Activated CD4-positive, alpha-beta T cell treated with anti-CD3 and anti-CD28 coated beads, Interleukin-2, amount 50 U/mL, for 24 hours (primary cell): ENCODE measurements around the gene RESP18.
A peak's percentile ranks its signal among the peaks of the same experiment; 100 is the strongest.
"Not testable (repeated sequence)": the region's sequence is repeated elsewhere in the genome, so short reads cannot be mapped to it uniquely, and the experiment has no call there.

Experiments
- DNase-seq, 2 donors: peaks; one replicate each; pipeline ENCODE4 v3.0.0-alpha.2; 2020; ENCODE audit warnings: low read depth in 1 of 2, low spot score in 1 of 2

RESP18 gene

DNA sequence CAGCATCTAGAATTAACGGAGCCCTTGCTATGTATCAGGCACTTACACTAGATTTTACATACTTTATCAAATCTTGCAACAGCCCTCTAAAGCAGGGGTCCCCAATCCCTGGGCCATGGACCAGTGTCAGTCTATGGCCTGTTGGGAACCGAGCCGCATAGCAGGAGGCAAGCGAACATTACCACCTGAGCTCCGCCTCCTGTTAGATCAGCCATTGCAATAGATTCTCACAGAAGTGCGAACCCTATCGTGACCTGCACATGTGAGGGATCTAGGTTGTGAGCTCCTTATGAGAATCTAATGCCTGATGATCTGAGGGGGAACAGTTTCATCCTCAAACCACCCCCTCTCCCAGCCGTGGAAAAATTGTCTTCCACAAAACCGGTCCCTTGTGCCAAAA, 39.9 kb downstream of the RESP18 start:
- DNase-seq, result no peak

GRCh38 chr2:219291910-219292490, 40.5 kb downstream of the RESP18 start:
- no peak for DNase-seq

GRCh38 chr2:219291394-219291793, 41.1 kb downstream of the RESP18 start:
- DNase-seq, result no peak

GRCh38 chr2:219290381-219291171, 42.0 kb downstream of the RESP18 start:
- DNase-seq, result no peak

DNA sequence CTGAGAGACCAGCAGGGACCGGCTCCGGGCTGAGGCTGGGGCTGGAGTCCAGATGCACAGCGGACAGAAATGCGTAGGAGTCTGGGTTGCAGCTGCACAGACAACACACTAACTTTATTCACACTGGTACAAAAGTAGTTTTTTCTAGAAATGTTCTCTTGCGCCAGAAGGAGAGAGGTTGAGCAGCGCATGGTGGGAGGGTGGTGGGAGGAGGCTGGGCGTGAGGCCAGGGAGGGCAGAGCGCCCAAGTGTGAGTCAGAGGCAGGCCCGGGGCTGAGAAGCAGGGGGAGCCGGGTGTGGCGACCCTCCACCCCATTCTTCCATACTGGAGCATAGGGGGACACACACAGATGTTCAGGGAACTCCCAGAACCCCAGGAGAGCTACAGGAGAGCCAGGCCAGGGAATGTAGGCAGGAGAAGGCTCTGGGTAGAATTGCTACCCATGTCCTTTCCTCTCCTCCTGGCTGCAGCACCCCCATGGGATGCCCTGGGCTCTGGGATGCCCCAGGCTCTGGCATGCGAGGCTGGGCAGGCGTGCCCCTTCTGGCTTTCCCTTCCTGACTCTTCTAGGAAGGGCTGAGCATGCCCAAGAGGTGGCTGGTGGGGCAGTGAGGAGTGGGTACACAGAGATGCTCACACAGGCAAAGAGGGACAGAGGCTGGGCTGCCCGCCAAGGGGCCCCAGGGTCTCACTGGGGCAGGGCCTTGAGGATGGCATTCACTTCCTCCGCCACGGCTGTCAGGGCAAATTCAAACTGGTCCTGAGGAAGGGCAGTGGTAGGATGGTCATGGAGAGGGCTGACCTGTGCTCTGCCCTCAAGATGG, 42.8 kb downstream of the RESP18 start:
- DNase-seq, result no peak

GRCh38 chr2:219289195-219289536, 43.4 kb downstream of the RESP18 start:
- DNase-seq, result no peak

- no peak for DNase-seq
These were observed 44.8 kb downstream of the RESP18 start for GRCh38 chr2:219287580-219288265.

GRCh38 chr2:219287116-219287440, 45.5 kb downstream of the RESP18 start:
- not testable (repeated sequence) for DNase-seq

DNA sequence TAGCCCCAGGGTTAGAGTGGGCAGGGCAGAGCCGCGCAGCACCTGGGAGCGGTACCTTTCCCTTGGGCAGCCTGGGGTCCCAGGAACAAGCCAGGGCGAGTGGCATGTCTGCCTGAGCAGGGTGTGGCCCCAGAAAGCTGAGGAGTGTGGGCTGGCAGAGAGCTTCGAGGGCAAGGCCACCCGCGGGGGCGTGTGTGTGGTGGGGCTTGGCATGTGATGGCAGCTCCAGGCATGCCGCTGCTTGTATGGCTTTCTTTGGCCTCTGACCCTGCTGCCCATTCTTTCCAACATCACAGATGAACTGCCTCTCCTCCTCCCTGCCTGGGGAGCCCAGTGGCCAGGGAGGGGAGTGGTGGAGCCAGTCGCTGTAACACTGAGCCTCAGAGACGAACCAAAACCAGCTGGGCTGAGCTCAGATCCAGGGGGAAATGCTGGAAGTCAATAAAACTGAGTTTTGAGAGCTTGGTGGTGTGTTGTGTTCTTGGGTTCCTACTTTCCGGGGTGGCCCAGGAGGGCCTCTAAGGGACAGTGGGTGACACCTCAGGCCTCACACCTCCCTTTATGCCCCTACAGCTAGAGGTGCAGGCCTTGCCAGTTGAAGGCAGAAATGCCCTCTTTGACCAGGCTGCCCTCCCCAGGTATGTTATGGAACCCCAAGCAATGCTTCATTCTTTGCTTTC, 46.0 kb downstream of the RESP18 start:
- DNase-seq, result no peak

DNA sequence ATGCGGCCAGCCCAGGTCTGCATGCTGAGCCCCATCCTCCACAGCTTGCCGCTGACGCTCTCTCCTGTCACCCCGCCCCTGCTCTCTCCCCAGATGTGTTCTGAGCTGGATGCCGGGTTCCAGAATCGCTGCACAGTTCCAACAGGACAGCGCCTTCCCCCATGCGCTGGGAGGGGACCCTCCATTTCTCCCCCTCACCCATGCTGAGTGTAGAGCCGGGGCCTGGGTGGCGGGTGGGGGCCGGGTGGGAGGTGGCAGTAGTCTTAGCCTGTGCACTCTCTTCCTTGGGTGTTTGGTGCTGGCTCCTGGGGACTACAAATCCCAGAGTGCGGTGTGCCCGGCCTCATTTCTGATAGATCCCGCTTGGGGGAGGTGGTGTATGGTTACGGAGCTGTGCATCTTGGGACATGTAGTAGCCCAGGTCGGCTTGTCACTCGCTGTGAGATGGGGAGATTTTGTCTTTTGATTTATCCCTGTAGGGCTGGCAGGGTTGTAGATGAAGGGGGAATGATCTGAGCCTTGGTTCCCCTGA, 46.6 kb downstream of the RESP18 start:
- no peak for DNase-seq

DNA sequence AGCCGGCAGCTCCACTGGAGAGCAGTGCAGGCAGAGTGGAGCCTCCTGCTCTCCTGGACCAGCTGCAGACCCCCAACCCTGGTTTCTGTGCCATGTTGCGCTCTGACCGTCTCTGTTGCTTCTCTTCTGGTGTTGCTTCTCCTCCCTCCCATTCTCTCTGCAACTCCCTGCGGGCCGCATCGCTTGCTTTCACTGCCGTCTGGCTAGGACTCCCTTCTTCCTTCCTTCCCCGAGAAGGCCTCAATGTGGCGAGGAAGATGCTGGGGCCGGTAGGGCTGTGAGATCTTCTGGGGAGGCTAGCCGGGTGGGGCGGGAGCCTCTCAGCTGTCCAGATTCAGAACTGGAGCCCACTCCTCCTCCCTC, 47.2 kb downstream of the RESP18 start:
- DNase-seq, result no peak

- DNase-seq, result no peak
These were observed 47.8 kb downstream of the RESP18 start for GRCh38 chr2:219284501-219285372.

- no peak for DNase-seq
These were observed 49.5 kb downstream of the RESP18 start for GRCh38 chr2:219282943-219283581.

GRCh38 chr2:219282375-219282774, 50.2 kb downstream of the RESP18 start:
- DNase-seq, result no peak

- no peak for DNase-seq
These were observed 51.0 kb downstream of the RESP18 start for GRCh38 chr2:219281588-219281987.

DNA sequence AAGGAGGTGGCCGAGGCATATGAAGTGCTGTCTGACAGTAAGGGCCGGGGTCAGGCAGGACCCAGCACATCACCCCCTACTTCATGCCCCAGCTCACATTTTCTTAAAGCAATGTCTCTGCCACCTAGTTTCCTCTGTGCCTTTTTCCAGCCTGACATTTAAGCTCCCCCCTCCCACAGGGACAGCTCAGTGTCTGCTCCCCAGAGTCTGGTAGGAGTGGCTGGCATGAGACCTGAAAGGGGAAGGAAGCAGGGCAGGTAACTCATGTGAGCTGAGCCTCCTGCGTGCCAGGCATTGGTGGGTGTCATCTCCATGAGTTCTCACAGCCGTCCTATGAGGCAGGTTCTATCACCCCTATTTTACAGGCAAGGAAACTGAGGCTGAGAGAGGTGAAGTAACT, 51.9 kb downstream of the RESP18 start:
- DNase-seq, result no peak

DNA sequence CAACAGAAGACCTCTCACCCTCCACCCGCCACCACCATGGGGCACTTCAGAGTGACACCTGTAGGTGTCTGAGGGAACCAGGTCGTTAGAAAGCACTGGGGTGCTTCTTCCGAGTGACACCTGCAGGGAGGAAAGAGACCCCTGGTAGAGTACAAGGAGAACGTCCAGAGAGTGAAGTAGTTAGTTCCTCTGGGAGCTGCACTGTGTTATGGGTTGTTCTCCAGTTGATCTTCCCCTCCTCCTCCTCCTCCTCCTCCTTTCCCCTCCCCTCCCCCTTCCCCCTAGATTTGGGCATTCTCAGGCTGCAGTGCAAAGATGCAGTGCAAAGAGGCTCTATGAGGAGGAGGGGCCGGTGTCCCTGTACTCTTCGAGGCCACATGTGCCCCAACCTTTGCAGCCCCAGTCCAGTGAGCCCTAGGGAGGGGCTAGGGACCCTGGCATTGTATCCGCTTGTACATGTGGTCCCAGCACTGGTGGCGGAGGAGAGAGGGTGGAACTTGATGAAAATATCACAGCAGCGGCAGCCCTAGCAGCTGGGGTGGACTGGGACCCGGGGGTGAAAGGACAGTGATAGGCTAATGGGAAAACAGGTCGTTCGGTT, 52.5 kb downstream of the RESP18 start:
- DNase-seq, result no peak

DNA sequence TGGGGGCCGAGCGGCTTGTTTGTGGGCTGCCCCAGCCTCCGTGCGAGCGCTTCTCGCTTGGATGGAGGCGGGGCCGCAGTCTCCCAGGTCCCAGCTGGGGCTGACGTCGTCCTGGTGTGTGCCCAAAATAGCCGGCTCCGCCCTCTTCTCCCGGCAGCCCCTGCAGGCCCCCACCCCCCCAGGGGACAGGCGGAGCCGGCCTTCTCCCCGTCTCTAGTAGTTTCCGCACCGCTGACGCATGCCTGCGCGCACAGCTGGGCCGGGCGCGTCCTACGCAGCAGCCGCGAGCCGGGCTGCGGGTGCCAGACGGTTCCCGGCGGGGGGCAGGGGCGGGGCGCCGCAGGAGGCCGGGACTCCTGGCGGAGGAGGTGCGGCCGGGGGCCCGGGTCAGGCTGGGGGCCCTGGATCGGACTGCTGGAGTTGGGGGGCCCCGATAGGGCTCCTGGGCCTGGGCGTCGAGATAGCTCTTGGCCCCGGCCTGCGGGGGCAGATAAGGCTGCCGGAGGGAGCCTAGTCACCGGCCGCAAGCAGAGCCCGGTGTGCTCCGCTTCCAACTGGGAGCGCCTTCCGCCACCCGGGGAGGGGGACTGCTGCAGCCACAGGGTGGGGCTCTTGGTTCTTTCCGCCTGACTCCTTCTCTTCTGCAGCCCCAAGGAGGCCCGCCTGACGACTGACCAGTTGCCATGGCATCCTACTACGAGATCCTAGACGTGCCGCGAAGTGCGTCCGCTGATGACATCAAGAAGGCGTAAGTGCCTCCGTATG, 53.2 kb downstream of the RESP18 start, which contains the start of gene DNAJB2:
Gene DNAJB2 (plus strand): TSS at position 216 of the 765 bp plus-strand sequence. CDS start 468 bp downstream, at position 684.
- DNase-seq, result peak; percentile 96 to 98
